Measurements from ENCODE around the gene STIM1.
"Not testable (repeated sequence)": the region's sequence is repeated elsewhere in the genome, so short reads cannot be mapped to it uniquely, and the experiment has no call there.

STIM1 gene

GRCh38 chr11:3854977-3855807 lies at the start of gene STIM1:
TSS of gene STIM1 (plus strand) at chr11:3855664. CDS start at chr11:3856271, 607 bp downstream.
- DNase-seq (ENCODE audit: low read depth): peak; percentile 55

GRCh38 chr11:3807909-3808860 lies 47.3 kb upstream of the STIM1 start, which contains the start of gene PGAP2:
TSS of gene PGAP2 (plus strand) at chr11:3808560. CDS start at chr11:3811260, 2,700 bp downstream.
- no peak for DNase-seq (ENCODE audit: low read depth)

- DNase-seq (ENCODE audit: low read depth): no peak
Observed at GRCh38 chr11:3808861-3809623, 46.4 kb upstream of the STIM1 start.

GRCh38 chr11:3809624-3809928 lies 45.9 kb upstream of the STIM1 start:
- no peak for DNase-seq (ENCODE audit: low read depth)

- DNase-seq (ENCODE audit: low read depth): no peak
Observed at GRCh38 chr11:3810446-3810845, 45.0 kb upstream of the STIM1 start.

- DNase-seq (ENCODE audit: low read depth): no peak
Observed at GRCh38 chr11:3810951-3811350, 44.5 kb upstream of the STIM1 start.

- DNase-seq (ENCODE audit: low read depth): not testable (repeated sequence)
Observed at GRCh38 chr11:3814832-3815231, 40.6 kb upstream of the STIM1 start.

- no peak for DNase-seq (ENCODE audit: low read depth)
Observed at GRCh38 chr11:3815845-3816244, 39.6 kb upstream of the STIM1 start.

GRCh38 chr11:3816673-3817072 lies 38.8 kb upstream of the STIM1 start:
- no peak for DNase-seq (ENCODE audit: low read depth)

GRCh38 chr11:3817181-3817800 lies 38.2 kb upstream of the STIM1 start:
- no peak for DNase-seq (ENCODE audit: low read depth)

GRCh38 chr11:3820971-3821370 lies 34.5 kb upstream of the STIM1 start:
- DNase-seq (ENCODE audit: low read depth): no peak

- DNase-seq (ENCODE audit: low read depth): no peak
Observed at GRCh38 chr11:3822312-3822711, 33.2 kb upstream of the STIM1 start.

- no peak for DNase-seq (ENCODE audit: low read depth)
Observed at GRCh38 chr11:3823303-3823702, 32.2 kb upstream of the STIM1 start.

- DNase-seq (ENCODE audit: low read depth): no peak
Observed at GRCh38 chr11:3823762-3824506, 31.5 kb upstream of the STIM1 start.

- no peak for DNase-seq (ENCODE audit: low read depth)
Observed at GRCh38 chr11:3824714-3825472, 30.6 kb upstream of the STIM1 start.

GRCh38 chr11:3825473-3826154 lies 29.9 kb upstream of the STIM1 start:
- no peak for DNase-seq (ENCODE audit: low read depth)

- DNase-seq (ENCODE audit: low read depth): no peak
Observed at GRCh38 chr11:3826721-3827120, 28.7 kb upstream of the STIM1 start.

- DNase-seq (ENCODE audit: low read depth): no peak
Observed at GRCh38 chr11:3827434-3828186, 27.9 kb upstream of the STIM1 start.

- DNase-seq (ENCODE audit: low read depth): no peak
Observed at GRCh38 chr11:3830088-3830487, 25.4 kb upstream of the STIM1 start.
